Nephron (organoid): ENCODE data around the gene ARHGEF16.

ENCODE experiments used
- H3K27ac Mint-ChIP-seq, 3 experiments: 2 replicates each; pipeline ENCODE4 v1.8.0; 2020; ENCODE audit warnings: mixed read lengths in 3 of 3, mild to moderate bottlenecking in 2 of 3, moderate library complexity in 1 of 3
- H3K27me3 Mint-ChIP-seq: 2 replicates; pipeline ENCODE4 v1.8.0; 2021; ENCODE audit warnings: low read depth, mild to moderate bottlenecking, moderate library complexity, mixed read lengths
- H3K36me3 Mint-ChIP-seq: 2 replicates; pipeline ENCODE4 v1.8.0; 2020; ENCODE audit warnings: low read depth, mixed read lengths
- H3K4me1 Mint-ChIP-seq: 2 replicates; pipeline ENCODE4 v1.8.0; 2020; ENCODE audit warnings: mixed read lengths
- H3K4me3 Mint-ChIP-seq, 3 experiments: 2 replicates each; pipeline ENCODE4 v1.8.0; 2020; ENCODE audit warnings: mild to moderate bottlenecking in 3 of 3, mixed read lengths in 3 of 3, moderate library complexity in 2 of 3
- H3K9me3 Mint-ChIP-seq: 2 replicates; pipeline ENCODE4 v1.8.0; 2020; ENCODE audit warnings: mixed read lengths
- CTCF ChIP-seq, 3 experiments: fragments of 200-600 bp; sonication (generic); IDR thresholded peaks; one replicate each; pipeline ENCODE4 v1.5.0; 2021; ENCODE audit warnings: antibody characterized with exemption in 3 of 3; ENCODE audit not compliant: unreplicated experiment in 3 of 3

ARHGEF16 gene

GRCh38 chr1:3444736-3445135, 9.7 kb upstream of the ARHGEF16 start:
- Mint-ChIP-seq H3K27ac (no peak overlapping the region), H3K4me3 (no peak overlapping the region), H3K4me1 (no peaks in the 10 kb centered on the region), H3K9me3 (peaks cover 21% of the 10 kb centered on the region), H3K36me3 (no peaks in the 10 kb centered on the region), H3K27me3 (peaks cover 32% of the 10 kb centered on the region)
- no peak for TF ChIP-seq CTCF (IDR thresholded peaks at IDR 0.05; ENCODE audit: unreplicated experiment in 3 of 3)

- Mint-ChIP-seq H3K4me1 (no peaks in the 10 kb centered on the region), H3K9me3 (peaks cover 16% of the 10 kb centered on the region), H3K36me3 (no peaks in the 10 kb centered on the region), H3K27ac (no peak overlapping the region), H3K27me3 (peaks cover 16% of the 10 kb centered on the region), H3K4me3 (no peak overlapping the region)
- TF ChIP-seq CTCF (IDR thresholded peaks at IDR 0.05; ENCODE audit: unreplicated experiment in 3 of 3), result no peak
Measured at GRCh38 chr1:3450202-3450863, 4.1 kb upstream of the ARHGEF16 start.

GRCh38 chr1:3450983-3451382, 3.5 kb upstream of the ARHGEF16 start:
- Mint-ChIP-seq H3K9me3 (peaks cover 14% of the 10 kb centered on the region), H3K4me3 (no peak overlapping the region), H3K4me1 (no peaks in the 10 kb centered on the region), H3K27ac (no peak overlapping the region), H3K36me3 (no peaks in the 10 kb centered on the region), H3K27me3 (peaks cover 14% of the 10 kb centered on the region)
- TF ChIP-seq CTCF (IDR thresholded peaks at IDR 0.05; ENCODE audit: unreplicated experiment in 3 of 3), result no peak

- TF ChIP-seq CTCF (IDR thresholded peaks at IDR 0.05; ENCODE audit: unreplicated experiment in 3 of 3), result no peak
- Mint-ChIP-seq H3K27me3 (peaks cover 17% of the 10 kb centered on the region), H3K4me1 (peaks cover 4% of the 10 kb centered on the region), H3K36me3 (no peaks in the 10 kb centered on the region), H3K4me3 (no peak overlapping the region), H3K9me3 (peaks cover 10% of the 10 kb centered on the region), H3K27ac (no peak overlapping the region)
Measured at GRCh38 chr1:3451994-3452865, 2.2 kb upstream of the ARHGEF16 start.

- Mint-ChIP-seq H3K4me3 (peak overlapping the region in 1 of 3 experiments; percentile 21), H3K4me1 (peaks cover 10% of the 10 kb centered on the region), H3K9me3 (peaks cover 4% of the 10 kb centered on the region), H3K36me3 (no peaks in the 10 kb centered on the region), H3K27me3 (peaks cover 23% of the 10 kb centered on the region), H3K27ac (no peak overlapping the region)
- TF ChIP-seq CTCF (IDR thresholded peaks at IDR 0.05; ENCODE audit: unreplicated experiment in 3 of 3), result no peak
Measured at GRCh38 chr1:3452866-3453175, 1.6 kb upstream of the ARHGEF16 start.
